IMR-90 (cell line): ENCODE measurements around the gene CST3. TPM values are rescaled to one million over a fixed set of nuclear protein-coding genes. Genes with fewer than 3 reads are reported as not detected.

Experiments used
- ATAC-seq: fragments of 200-7000 bp; cut with Tn5 transposase; 2 replicates; pipeline ENCODE4 v1.9.1; 2020; ENCODE audit warnings: low read depth, mild to moderate bottlenecking, moderate library complexity
- BruUV-seq: library from RNA; stranded (reverse); fragments of 400-500 nt; replicated peaks from 2 replicates; lab custom pipeline; 2021; lab: Mats Ljungman, UMichigan
- CTCF ChIA-PET: fragments of 300-600 bp; formaldehyde crosslinking; extraction: SDS; loops from one replicate; lab custom pipeline; 2021; ENCODE audit warnings: antibody characterized with exemption; lab: Yijun Ruan, JAX
- POLR2A ChIA-PET: fragments of 300-600 bp; sonication (Branson Sonifier 250); formaldehyde crosslinking; loops from one replicate; lab custom pipeline; 2022; ENCODE audit warnings: antibody characterized with exemption; ENCODE audit not compliant: unreplicated experiment; lab: Charles Lee
- DNase-seq: peaks from one replicate; pipeline ENCODE4 v3.0.0; 2013
- H2AFZ ChIP-seq: replicated peaks from 2 replicates; pipeline ENCODE3; 2013; ENCODE audit warnings: low read length, mild to moderate bottlenecking; ENCODE audit not compliant: poor library complexity
- H2AK5ac ChIP-seq: 2 replicates; pipeline ENCODE4 v1.6.1; 2013; ENCODE audit warnings: low read depth, low read length, inconsistent platforms
- H2AK9ac ChIP-seq: replicated peaks from 2 replicates; pipeline ENCODE3; 2013; ENCODE audit warnings: mild to moderate bottlenecking, low read depth, low read length, moderate library complexity; ENCODE audit not compliant: poor library complexity
- H2BK120ac ChIP-seq: 2 replicates; pipeline ENCODE4 v1.6.1; 2013; ENCODE audit warnings: low read depth, low read length, inconsistent platforms
- H2BK15ac ChIP-seq: 3 replicates; pipeline ENCODE4 v1.6.1; 2013; ENCODE audit warnings: low read depth, low read length, inconsistent platforms
- H2BK20ac ChIP-seq: 2 replicates; pipeline ENCODE4 v1.6.1; 2013; ENCODE audit warnings: low read depth, mild to moderate bottlenecking, inconsistent platforms, low read length, moderate library complexity
- H2BK5ac ChIP-seq: 2 replicates; pipeline ENCODE4 v1.6.1; 2013; ENCODE audit warnings: mild to moderate bottlenecking, low read depth, low read length, inconsistent platforms; ENCODE audit not compliant: poor library complexity, severe bottlenecking
- H3K14ac ChIP-seq: replicated peaks from 2 replicates; pipeline ENCODE4 v1.6.1; 2013; ENCODE audit warnings: low read depth, low read length, inconsistent platforms
- H3K18ac ChIP-seq: 2 replicates; pipeline ENCODE4 v1.6.1; 2013; ENCODE audit warnings: low read depth, low read length, control low read depth
- H3K23ac ChIP-seq: 2 replicates; pipeline ENCODE4 v1.6.1; 2013; ENCODE audit warnings: low read depth, low read length, inconsistent platforms
- H3K27ac ChIP-seq: 2 replicates; pipeline ENCODE4 v1.5.1; 2013; ENCODE audit warnings: mild to moderate bottlenecking, control low read depth, low read length; ENCODE audit not compliant: insufficient read depth
- H3K27me3 ChIP-seq: 2 replicates; pipeline ENCODE4 v1.6.1; 2013; ENCODE audit warnings: low read length; ENCODE audit not compliant: control insufficient read depth, insufficient read depth
- H3K36me3 ChIP-seq: 2 replicates; pipeline ENCODE4 v1.6.1; 2013; ENCODE audit warnings: low read length, mixed read lengths; ENCODE audit not compliant: control insufficient read depth, insufficient read depth
- H3K4ac ChIP-seq: 2 replicates; pipeline ENCODE4 v1.6.1; 2013; ENCODE audit warnings: low read depth, low read length, inconsistent platforms
- H3K4me1 ChIP-seq: 2 replicates; pipeline ENCODE4 v1.6.1; 2013; ENCODE audit warnings: low read length, mixed read lengths; ENCODE audit not compliant: control insufficient read depth, insufficient read depth
- H3K4me2 ChIP-seq: 2 replicates; pipeline ENCODE4 v1.6.1; 2013; ENCODE audit warnings: low read depth, mild to moderate bottlenecking, control low read depth, low read length, moderate library complexity
- H3K4me3 ChIP-seq: 2 replicates; pipeline ENCODE4 v1.5.1; 2013; ENCODE audit warnings: low read depth, mild to moderate bottlenecking, control low read depth, low read length, moderate library complexity; ENCODE audit not compliant: insufficient read depth
- H3K56ac ChIP-seq: 2 replicates; pipeline ENCODE4 v1.6.1; 2013; ENCODE audit warnings: low read length, inconsistent platforms; ENCODE audit not compliant: insufficient read depth; ENCODE audit errors: extremely low read depth
- H3K79me1 ChIP-seq, 2 experiments: 2 replicates each; pipeline ENCODE4 v1.6.1; 2013; ENCODE audit warnings: low read length in 2 of 2, inconsistent platforms in 1 of 2, low read depth in 1 of 2
- H3K9ac ChIP-seq: 2 replicates; pipeline ENCODE4 v1.6.1; 2013; ENCODE audit warnings: low read depth, low read length, control low read depth
- H3K9me1 ChIP-seq: 2 replicates; pipeline ENCODE4 v1.6.1; 2013; ENCODE audit warnings: low read length, inconsistent platforms; ENCODE audit not compliant: insufficient read depth
- H3K9me3 ChIP-seq: 2 replicates; pipeline ENCODE4 v1.6.1; 2013; ENCODE audit warnings: low read length; ENCODE audit not compliant: control insufficient read depth, insufficient read depth
- H4K20me1 ChIP-seq: 2 replicates; pipeline ENCODE4 v1.6.1; 2013; ENCODE audit warnings: low read length, inconsistent platforms; ENCODE audit not compliant: insufficient read depth
- H4K5ac ChIP-seq: 2 replicates; pipeline ENCODE4 v1.6.1; 2013; ENCODE audit warnings: mild to moderate bottlenecking, low read depth, low read length, control low read depth
- H4K8ac ChIP-seq, 2 experiments: 2 replicates each; pipeline ENCODE4 v1.6.1; 2013; ENCODE audit warnings: low read depth in 2 of 2, low read length in 2 of 2, control low read depth in 1 of 2, inconsistent platforms in 1 of 2
- H4K91ac ChIP-seq: 2 replicates; pipeline ENCODE4 v1.6.1; 2013; ENCODE audit warnings: low read depth, low read length, inconsistent platforms; ENCODE audit not compliant: insufficient read depth
- BHLHE40 ChIP-seq: fragments of 150-350 bp; IDR thresholded peaks from 2 replicates; pipeline ENCODE4 v1.6.1; 2016; ENCODE audit warnings: mild to moderate bottlenecking, low read depth, low read length
- CHD1 ChIP-seq: IDR thresholded peaks from 2 replicates; pipeline ENCODE4 v1.6.1; 2012; ENCODE audit warnings: low read depth, low read length, improper control_type of control experiment
- MAZ ChIP-seq: IDR thresholded peaks from 2 replicates; pipeline ENCODE4 v1.6.1; 2012; ENCODE audit warnings: low read depth, mild to moderate bottlenecking, low read length, improper control_type of control experiment, moderate library complexity, borderline replicate concordance
- MXI1 ChIP-seq: IDR thresholded peaks from 2 replicates; pipeline ENCODE4 v1.6.1; 2012; ENCODE audit warnings: low read depth, mild to moderate bottlenecking, low read length, moderate library complexity, borderline replicate concordance
- NFE2L2 ChIP-seq: fragments of 150-350 bp; IDR thresholded peaks from 2 replicates; pipeline ENCODE4 v1.6.1; 2016; ENCODE audit warnings: low read depth, mild to moderate bottlenecking, low read length
- RCOR1 ChIP-seq: IDR thresholded peaks from 2 replicates; pipeline ENCODE4 v1.6.1; 2012; ENCODE audit warnings: mild to moderate bottlenecking, low read length, improper control_type of control experiment; ENCODE audit not compliant: insufficient replicate concordance
- WGBS, 2 experiments: methylation state at CpG; one replicate each; pipeline versions ENCODE4 v1.1.5 to v1.1.7; 2013; ENCODE audit warnings: missing lambda C conversion rate in 2 of 2; ENCODE audit not compliant: insufficient read length in 1 of 2; ENCODE audit errors: extremely low coverage in 2 of 2; 5-methylcytosine and 5-hydroxymethylcytosine counted together
- dilution Hi-C: fragments of 300-500 bp; cut with HindIII; formaldehyde crosslinking; loops from one replicate; pipeline ENCODE4 v1.14.3; 2018; ENCODE audit warnings: low sequenced_read_pairs; ENCODE audit not compliant: unreplicated experiment
- in situ Hi-C: fragments of 300-500 bp; cut with MboI; formaldehyde crosslinking; loops from 3 replicates; pipeline ENCODE4 v1.14.3; 2019; ENCODE audit warnings: low sequenced_read_pairs, inconsistent platforms, mixed read lengths
- intact Hi-C: fragments of 100-400 bp; cut with micrococcal nuclease; formaldehyde crosslinking; loops from 2 replicates; pipeline ENCODE4 v1.10.0; 2022
- polyA plus RNA-seq, 3 experiments: library from polyadenylated mRNA; depleted of rRNA; stranded (reverse); fragments of >200 nt; gene quantifications; 2 replicates each; pipeline ENCODE4 v1.2.3, GENCODE V29; 2012; ENCODE audit warnings: low replicate concordance in 1 of 3
- total RNA-seq: library from RNA; depleted of rRNA; stranded (reverse); fragments of >200 nt; gene quantifications from 2 replicates; pipeline ENCODE4 v1.2.3, GENCODE V29; 2012
- TF ChIP-seq, protein P1 (sequence below): conservative IDR thresholded peaks from 2 replicates; pipeline ENCODE4 v1.5.1; 2012; ENCODE audit warnings: mild to moderate bottlenecking, low read depth, low read length, improper control_type of control experiment

The CST3 gene
- total and polyA plus RNA-seq, 2 of the 4 experiments (the other 2 are of a cell fraction) = 26.0 to 471 TPM

DNA sequence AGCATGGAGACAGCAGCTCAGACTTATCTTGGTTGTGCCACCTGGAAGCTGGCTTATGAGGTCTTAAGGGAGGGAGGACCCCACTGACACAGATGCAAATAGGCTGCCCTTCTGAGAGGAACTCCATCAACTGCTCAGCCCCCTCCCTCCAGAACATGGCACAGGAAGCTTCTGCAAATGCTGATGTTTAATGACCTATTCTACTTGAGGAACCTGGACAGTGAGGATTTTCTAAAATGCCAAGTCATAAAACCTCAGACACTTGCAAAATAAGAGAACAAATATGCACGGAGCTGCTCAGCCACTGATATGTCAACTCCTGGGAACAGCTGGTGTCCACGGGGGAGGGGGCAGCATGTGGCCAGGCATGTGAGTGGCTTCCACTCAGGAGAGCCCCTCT lies 35.5 kb downstream of the CST3 start:
- peaks cover 20% of the 10 kb centered on the region for H3K27me3 ChIP-seq
- no peak overlapping the region for H2BK120ac ChIP-seq
- no peaks in the 10 kb centered on the region for H3K4me1 ChIP-seq
- H4K91ac ChIP-seq = no peak overlapping the region
- H4K8ac ChIP-seq = no peak overlapping the region
- H3K56ac ChIP-seq = no peak overlapping the region
- no peak overlapping the region for H3K4me2 ChIP-seq
- no peak overlapping the region for H3K4ac ChIP-seq
- no peak overlapping the region for H4K5ac ChIP-seq
- H3K9me3 ChIP-seq = no peaks in the 10 kb centered on the region
- no TSS peak for BruUV-seq
- H3K36me3 ChIP-seq = no peaks in the 10 kb centered on the region
- no peaks in the 10 kb centered on the region for H3K9me1 ChIP-seq
- no peak overlapping the region for H3K14ac ChIP-seq
- ATAC-seq (no peak), DNase-seq (no peak)
- H4K20me1 ChIP-seq = no peaks in the 10 kb centered on the region
- CTCF ChIA-PET = no interaction called here
- no peak overlapping the region for H2AFZ ChIP-seq
- no peak overlapping the region for H2BK20ac ChIP-seq
- no peak overlapping the region for H2BK15ac ChIP-seq
- no peak overlapping the region for H3K23ac ChIP-seq
- POLR2A ChIA-PET = no interaction called here
- no peak overlapping the region for H2BK5ac ChIP-seq
- in situ Hi-C loops (loop anchor here (10.0 kb wide), 1 partner anchor 157 kb away; no protein-coding TSS in a partner anchor), intact Hi-C loops (loop anchor here (10.0 kb wide), 1 partner anchor 907 kb away; no protein-coding TSS in a partner anchor), dilution Hi-C loops (no loop called here)
- no peak overlapping the region for H3K4me3 ChIP-seq
- no peak overlapping the region for H2AK9ac ChIP-seq
- H3K18ac ChIP-seq = no peak overlapping the region
- no peak for TF ChIP-seq BHLHE40
- no peak for TF ChIP-seq CHD1
- TF ChIP-seq MAZ = no peak
- TF ChIP-seq MXI1 = no peak
- no peak for TF ChIP-seq RCOR1
- TF ChIP-seq NFE2L2 = no peak
- TF ChIP-seq, protein P1, sequence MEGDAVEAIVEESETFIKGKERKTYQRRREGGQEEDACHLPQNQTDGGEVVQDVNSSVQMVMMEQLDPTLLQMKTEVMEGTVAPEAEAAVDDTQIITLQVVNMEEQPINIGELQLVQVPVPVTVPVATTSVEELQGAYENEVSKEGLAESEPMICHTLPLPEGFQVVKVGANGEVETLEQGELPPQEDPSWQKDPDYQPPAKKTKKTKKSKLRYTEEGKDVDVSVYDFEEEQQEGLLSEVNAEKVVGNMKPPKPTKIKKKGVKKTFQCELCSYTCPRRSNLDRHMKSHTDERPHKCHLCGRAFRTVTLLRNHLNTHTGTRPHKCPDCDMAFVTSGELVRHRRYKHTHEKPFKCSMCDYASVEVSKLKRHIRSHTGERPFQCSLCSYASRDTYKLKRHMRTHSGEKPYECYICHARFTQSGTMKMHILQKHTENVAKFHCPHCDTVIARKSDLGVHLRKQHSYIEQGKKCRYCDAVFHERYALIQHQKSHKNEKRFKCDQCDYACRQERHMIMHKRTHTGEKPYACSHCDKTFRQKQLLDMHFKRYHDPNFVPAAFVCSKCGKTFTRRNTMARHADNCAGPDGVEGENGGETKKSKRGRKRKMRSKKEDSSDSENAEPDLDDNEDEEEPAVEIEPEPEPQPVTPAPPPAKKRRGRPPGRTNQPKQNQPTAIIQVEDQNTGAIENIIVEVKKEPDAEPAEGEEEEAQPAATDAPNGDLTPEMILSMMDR = no peak
- H2AK5ac ChIP-seq = no peak overlapping the region
- no peak overlapping the region for H3K9ac ChIP-seq
- WGBS, 2 experiments = 50% methylated on average over 2 of the region's 2 CpGs; no CpG with 5 or more reads in 1 of the 2 experiments
- no peak overlapping the region for H3K27ac ChIP-seq
- no peaks in the 10 kb centered on the region for H3K79me1 ChIP-seq
